M059J (cell line): ENCODE measurements around the gene JKAMP. TPM values are rescaled to one million over a fixed set of nuclear protein-coding genes. Genes with fewer than 3 reads are reported as not detected.
"Not testable (repeated sequence)": the region's sequence is repeated elsewhere in the genome, so short reads cannot be mapped to it uniquely, and the experiment has no call there.

Source experiments
- DNase-seq: peaks from one replicate; pipeline ENCODE4 v3.0.0-alpha.2; 2012; ENCODE audit warnings: low read depth
- total RNA-seq: library from RNA; depleted of rRNA; stranded (reverse); fragments of >200 nt; shearing (Covaris generic); gene quantifications from 2 replicates; pipeline ENCODE4 v1.2.3, GENCODE V29; 2014; rRNA removed

Gene JKAMP, protein sequence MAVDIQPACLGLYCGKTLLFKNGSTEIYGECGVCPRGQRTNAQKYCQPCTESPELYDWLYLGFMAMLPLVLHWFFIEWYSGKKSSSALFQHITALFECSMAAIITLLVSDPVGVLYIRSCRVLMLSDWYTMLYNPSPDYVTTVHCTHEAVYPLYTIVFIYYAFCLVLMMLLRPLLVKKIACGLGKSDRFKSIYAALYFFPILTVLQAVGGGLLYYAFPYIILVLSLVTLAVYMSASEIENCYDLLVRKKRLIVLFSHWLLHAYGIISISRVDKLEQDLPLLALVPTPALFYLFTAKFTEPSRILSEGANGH
- total RNA-seq: 131 and 142 TPM in 2 replicates

DNA sequence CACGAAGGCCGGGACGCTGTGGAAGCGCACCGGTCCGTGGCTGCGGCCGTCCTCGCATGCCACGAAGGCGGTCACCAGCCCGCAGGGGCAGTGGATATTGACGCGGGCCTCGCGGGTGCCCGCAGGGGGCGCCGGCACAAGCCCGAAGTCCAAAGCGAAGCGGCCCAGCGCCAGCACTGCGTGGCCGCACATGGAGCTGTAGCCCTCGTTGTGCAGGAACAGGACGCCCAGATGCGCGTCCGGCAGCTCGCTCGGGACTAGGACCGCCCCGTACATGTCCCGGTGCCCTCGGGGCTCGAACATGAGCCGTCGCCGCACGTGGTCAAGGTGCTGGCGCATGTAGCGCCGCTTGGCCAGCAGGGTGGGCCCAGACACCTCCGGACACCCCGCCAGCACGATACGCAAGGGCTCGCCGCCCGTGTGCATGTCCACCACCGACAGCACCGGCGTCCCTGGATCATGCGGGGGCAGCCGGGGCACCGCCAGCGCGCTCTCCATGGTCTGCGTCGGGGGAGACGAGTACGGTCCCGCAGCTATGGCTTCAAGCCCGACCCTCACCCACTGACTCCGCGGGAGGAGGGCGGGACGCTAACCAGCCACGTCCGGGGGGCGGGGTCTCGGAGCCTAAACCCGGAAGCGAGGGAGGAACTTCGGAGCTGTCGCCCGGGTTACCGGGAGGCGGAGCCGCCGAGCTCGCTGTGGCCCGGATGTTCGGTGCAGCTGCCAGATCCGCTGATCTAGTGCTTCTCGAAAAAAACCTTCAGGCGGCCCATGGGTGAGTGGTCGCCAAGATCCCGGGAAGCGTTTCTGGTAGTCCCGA is at the start of gene JKAMP, which contains the start of gene L3HYPDH:
TSS of gene JKAMP (plus strand) at position 699 of the 820 bp plus-strand sequence. CDS start at position 772, 73 bp downstream.
TSS of gene L3HYPDH (minus strand) at position 590 of the 820 bp plus-strand sequence. CDS start at position 498, 92 bp downstream.
- DNase-seq: peak; percentile 94

DNA sequence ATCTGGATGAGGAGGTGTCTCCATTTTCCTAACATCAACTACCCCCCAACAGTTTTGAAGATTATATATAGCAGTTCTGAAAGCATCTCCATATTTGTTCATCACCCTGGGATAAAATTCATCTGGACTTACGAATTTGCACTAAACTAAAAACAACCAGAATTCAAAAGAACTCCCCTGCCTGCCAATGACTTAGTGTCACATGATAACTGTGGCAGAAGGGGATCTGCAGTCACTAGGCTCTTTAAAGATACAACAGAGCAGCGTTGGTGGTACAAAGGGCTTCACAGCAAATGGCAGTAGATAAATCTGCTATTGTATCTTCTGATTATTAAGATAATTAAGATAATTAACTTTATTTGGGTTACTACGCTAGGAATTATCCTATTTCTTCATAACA is 49.2 kb upstream of the JKAMP start:
- DNase-seq: no peak

DNA sequence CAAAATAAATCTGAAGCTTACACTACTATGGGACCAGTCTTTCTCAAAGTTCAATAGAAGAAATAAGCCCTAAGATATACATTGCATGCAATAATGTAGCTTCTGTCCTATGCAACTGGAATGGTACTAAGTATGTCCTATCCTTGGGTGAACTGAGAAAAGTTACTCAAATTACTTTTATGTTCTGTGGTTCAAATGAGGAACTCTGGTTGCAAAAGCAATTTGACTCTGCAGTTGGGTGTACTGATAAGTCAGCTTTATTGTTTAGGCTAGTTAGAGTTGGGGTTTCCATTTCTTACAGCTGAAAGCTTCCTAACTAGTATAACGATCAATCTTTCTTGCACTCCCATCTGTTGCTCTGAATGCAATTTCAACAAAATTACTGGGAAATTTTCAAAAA is 48.3 kb upstream of the JKAMP start:
- no peak for DNase-seq

DNA sequence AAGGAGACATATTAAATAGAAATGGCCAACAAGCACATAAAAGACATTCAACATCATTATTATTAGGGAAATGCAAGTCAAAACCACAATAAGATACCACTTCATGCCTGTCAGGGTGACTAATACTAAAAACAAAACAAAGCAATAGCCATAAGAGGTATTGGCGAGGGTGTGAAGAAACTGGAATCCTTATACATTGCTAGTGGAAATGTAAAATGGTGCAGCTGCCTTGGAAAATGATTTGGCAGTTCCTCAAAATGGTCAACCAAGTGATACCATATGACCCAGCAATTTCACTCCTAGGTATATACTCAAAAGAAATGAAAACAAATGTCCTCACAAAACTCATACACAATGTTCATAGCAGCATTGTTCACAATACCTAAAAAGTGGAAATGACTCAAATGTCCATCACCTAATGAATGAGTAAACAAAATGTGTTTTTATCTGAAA is 46.1 kb upstream of the JKAMP start:
- DNase-seq: peak; percentile 75

DNA sequence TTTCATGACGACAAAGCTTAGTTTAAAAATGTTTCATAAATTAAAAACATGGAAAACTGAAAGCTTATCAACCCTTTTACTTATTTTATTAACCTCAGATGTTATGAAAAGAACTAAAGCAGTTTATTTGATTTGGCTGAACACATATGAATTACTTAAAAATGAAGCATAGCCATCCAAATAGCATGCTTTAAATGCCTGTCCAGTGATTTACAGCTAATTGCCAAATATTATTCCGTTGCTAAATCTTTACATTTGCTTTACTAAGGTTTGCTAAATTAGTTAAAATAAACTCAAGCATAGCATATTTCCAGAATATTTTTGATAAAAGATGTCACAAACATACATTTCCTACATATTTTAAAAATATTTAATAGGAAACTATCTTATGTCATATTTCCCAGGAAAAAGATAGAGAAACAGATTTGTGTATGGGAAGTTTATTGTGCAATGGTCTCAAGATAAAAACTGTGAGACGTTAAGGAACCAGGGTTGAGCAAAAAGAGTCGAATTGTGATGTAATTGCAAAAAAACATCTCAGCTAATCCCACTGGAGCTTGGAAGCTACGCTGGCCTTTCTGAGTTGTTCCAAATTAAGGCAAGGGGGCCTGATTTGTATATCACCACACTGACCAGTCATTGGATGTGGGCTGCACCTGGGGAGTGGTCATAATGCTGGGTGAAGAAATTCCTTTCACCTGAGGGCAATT is 44.9 kb upstream of the JKAMP start:
- no peak for DNase-seq

DNA sequence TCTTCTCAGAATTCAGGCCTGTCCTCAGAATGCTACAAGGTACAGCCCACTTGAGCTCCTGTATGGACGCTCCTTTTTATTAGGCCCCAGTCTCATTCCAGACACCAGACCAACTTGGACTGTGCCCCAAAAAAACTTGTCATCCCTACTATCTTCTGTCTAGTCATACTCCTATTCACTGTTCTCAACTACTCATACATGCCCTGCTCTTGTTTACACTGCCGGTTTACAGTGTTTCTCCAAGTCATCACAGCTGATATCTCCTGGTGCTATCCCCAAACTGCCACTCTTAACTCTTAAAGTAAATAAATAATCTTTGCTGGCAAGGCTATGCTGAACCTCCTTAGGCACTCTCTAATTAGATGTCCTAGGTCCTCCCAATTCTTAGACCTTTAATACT is 35.6 kb upstream of the JKAMP start:
- DNase-seq: not testable (repeated sequence)

DNA sequence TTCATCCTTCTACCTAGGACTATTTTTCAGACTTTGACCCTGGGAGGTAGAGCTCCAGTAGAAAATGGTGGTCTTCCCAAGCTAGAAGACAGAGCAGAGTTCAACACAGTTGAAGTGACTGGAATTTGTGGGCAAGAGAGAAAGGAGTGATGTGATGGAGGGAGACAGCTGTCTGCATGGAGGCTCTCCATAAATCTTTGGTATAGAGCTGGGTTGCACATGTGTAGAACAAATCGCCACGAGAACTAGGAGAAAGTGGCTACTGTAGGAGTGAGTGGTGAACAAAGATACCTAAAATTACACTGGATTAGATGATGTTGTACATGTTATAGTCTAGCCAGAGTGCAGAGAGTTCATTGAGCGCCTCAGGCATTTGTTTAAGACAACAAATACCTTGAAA is 33.6 kb upstream of the JKAMP start:
- DNase-seq: no peak

DNA sequence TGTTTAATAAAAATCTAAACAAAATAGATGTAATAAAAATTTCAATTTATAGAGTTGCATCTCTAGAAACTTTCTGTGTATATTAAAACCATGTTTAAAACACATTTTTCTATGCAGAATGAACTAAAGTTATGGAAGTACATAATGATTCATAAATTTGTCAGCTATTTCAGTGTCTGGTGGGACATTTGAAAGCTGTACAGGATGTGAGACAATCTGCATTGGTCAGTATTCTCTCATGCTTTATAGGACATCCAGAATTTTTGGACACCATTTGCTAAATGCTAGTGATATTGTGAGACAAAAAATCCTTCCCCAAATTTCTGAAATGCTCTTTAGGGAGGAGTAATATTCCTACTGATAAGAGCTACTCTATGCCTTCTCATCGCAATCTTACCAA is 32.5 kb upstream of the JKAMP start:
- DNase-seq: no peak

DNA sequence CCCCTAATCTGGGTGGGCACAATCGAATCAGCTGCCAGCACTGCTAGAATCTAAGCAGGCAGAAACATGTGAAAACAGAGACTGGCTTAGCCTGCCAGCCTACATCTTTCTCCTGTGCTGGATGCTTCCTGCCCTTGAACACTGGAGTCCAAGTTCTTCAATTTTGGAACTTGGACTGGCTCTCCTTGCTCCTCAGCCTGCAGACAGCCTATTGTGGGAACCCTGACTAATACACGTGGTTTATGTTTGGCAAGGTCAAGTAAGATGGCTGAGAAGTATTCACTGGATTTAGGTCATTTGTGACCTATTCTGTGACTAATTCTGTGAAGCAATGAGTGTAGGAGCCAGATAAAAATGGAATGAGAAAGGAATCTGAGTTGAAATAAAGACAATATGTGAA is 30.2 kb upstream of the JKAMP start:
- peak; percentile 95 for DNase-seq

DNA sequence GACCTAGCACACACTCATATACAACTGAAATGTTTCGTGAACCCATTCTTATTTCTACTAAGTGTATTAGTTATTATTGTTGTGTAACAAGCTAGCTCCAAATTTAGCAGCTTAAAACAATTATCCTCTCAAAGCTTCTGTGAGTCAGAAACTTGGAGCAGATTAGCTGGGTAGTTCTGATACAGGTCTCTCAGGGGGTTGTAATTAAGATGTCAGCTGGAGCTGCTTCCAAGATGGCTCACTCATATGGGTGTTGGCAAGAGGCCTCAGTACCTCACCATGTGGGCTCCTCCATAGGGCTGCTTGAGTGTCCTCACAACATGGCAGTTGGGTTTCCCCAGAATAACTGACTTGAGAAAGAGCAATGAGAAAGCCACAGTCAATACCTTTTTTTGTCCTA is 28.9 kb upstream of the JKAMP start:
- DNase-seq: peak; percentile 64

DNA sequence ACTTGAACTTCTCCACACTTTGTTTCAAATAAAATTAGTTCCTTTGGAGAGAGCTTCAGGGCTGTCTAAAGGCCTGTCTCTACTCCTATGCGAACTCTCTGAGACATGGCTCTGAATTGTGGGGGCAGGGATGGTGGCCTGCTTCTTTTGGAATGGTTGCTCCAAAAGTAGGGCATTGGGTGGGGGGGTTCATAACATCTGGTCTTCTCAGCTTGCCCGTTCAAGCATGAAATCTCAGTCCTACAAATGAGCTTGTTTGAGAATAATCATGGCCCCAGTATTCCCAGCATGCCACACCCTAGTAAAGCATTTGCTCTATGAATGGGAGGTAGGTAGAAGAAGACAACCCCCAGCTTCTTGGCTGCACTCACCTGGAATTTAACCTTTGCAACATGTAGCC is 25.8 kb upstream of the JKAMP start:
- no peak for DNase-seq

DNA sequence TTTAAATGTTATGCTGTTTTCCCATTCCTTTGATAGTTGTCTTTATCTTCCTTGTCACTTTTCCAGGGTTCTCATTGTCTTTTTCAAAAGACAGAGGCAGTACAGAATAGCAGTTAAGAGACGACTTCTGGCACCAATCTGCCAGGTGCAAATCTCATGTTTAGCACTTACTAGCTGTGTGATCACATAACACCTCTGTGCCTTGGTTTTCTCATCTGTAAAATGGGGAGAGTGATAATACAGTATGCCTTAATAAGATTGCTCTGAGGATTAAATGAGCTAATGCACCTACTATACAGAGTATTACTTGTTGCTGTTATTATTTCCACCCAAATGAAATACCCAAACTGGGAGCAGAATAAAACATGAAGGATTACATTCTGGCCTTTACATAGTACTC is 23.9 kb upstream of the JKAMP start:
- DNase-seq: no peak

DNA sequence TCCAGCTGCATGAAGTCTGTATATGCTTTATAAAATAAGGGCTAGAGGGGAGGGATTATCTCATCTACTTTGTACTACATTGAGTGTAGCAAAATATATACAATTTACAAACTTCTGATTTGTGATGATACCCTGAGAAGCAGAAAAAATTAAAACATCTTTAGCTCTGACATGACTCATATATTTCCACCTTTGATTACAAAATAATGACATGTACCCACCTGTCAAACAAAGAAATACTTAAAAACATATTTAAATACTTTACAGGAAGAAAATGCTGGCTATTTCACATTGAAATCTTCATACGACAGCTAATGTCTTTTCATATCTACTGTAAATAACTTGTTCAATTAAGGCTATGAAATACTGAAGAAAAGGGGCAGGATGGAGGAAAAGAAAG is 22.4 kb upstream of the JKAMP start:
- no peak for DNase-seq

DNA sequence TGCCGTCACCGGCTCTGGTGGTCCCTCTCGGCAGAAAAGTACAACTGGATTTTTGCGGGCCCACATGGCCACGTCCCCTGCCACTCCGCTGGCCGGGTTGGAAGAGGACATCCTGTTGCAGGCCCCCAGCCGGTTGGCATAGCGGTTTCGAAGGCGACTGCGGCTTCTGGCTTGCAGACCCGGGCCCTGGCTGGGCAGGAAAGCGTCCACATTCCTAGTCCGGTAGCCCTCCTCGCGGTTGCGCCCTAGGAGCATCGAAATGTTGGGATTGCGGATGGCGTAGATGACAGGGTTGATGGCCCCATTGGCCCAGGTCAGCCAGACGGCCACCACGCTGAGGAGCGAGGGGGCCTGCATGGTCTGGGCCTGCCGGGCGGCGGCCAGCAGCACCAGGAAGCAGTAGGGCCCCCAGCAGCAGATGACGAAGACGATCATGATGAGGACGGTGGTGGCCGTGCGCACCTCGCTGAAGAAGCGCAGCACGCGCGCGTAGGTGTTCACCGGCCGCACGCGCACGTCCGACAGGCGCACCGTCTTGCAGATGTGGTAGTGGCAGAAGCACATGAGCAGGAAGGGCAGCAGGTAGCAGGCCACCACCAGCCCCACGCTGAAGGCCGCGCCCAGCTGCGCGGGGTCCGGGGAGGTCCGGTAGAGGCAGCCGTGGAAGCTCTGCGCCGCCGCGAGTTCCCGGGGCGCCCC is 20.4 kb upstream of the JKAMP start:
- DNase-seq: no peak

DNA sequence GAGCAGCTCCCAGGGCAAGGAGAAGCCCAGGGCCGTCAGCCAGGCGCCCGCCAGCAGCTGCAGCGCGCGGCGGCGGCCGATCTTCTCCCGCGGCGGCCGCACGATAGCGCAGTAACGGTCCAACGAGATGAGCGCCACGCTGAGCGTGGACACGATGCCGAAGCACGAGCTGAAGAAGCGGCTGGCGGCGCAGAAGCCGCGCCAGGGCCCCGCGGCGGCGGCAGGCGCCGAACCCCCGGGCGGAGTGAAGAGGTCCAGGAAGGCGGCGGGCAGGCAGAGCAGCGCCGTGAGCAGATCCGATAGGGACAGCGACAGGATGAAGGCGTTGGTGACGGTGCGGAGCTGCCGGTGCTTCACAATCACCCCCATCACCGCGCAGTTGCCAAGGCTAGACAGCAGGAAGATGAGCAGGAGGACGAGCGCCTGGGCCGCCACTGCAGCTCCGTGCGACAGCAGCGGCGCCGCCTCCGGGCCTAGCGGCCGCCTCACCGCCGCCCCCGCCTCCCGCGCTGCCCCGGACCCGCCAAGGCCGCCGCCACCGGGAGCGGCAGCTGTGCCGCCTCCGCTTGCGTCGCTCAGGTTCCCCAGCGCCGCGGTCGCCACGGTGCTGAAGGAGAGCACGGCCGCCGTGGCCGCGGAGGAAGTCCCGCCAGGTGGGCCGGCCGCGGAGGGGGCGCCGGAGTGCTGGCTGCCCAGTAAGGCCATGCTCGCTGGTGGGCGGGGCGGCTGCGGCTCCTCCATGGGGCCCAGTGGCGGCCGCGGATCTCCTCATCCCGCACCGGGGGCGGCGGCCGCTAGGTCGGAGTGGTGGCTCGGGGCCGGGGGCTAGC is 19.6 kb upstream of the JKAMP start:
- peak; percentile 53 for DNase-seq

DNA sequence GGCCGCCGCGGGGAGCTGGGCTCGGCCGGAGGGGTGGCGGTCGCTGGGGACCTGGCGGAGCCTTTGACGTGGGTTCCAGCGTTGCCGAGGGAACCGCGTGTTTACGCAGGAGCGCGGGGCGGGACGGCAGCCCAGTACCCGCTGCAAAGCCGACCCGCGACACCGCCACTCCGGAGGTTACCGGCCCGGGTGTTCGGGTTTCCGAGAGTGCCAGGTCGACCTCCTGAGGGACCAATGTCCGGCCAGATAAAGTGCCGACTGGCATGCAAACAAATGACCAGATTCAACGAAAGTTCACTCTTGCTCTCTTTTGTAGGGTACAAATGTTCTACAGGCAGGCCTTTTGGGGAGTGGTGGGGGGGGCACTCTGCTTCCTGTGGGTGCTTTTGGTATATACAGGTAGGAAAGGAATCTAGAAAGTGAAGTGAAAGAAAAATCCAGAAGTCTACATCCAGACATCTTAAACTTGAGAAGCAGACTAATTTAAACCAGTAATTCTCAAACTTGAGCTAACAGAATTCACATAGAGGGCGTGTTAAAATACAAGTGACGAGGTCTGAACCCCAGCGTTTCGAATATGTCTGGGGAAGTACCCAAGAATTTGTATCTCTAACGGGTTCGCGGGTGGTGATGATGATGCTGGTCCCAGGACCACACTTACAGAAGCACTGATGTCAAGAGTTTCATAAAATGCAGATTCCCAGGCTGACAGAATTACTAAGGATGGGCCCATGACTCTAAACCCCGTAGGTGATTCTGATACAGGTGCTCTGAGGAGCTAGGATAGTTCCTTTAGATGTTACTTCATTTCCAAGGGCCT is 18.8 kb upstream of the JKAMP start, which contains the start of gene GPR135:
TSS of gene GPR135 (minus strand) at position 65 of the 820 bp plus-strand sequence. CDS start 154 bp downstream, outside the sequence.
- peak; percentile 43 for DNase-seq

DNA sequence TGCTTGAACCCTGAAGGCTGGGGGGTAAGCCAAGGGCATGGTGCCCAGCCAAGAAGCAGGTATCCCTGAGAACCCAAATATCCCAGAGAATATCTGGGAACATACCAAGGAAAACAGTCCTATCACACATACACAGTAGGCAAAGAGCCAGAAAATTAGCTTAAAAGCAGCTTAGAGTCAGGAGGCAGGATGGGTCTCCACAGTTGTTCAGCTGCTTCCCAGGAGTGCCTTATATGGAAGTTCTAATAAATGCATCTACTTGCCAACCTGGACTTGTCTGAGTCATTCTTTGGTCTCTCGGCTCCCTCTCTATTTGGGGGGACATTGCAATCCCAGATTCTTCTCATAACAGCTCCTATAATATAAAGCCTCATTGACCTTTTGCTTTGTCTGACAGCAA is 10.1 kb upstream of the JKAMP start:
- peak; percentile 79 for DNase-seq

DNA sequence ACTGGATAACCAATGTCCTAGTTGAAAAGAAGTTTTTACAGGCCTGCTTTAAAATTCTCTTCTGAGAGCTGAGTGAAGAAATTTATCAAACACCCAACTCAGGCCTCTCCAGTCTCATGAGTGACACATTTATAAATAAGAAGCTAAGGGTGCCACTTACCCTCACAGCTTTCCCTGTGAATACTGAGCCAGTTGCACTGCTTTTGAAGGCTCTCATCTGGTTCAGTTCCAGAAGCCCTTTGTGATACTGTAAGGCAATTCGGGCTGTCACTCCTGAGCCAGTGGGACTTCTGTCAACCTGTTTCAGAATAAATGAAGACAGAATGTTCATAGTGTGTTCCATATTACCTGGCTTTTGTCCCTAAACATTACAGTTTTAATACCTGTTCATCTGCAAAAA is 8.6 kb upstream of the JKAMP start:
- DNase-seq: no peak

DNA sequence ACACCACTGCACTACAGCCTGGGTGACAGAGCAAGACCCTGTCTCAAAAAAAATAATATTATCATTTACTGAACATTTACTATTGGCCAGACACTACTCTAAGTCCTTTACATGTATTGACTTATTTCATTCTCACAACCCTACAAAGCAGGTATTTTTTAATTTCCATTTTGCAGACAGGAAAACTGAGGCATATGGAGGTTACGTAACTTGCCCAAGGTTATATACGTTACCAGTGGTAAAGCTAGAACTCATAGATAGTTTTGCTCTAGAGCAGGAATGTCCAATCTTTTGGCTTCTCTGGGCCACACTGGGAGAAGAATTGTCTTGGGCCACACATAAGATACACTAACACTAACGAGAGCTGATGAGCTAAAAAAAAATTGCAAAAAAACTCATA is 5.8 kb upstream of the JKAMP start:
- no peak for DNase-seq

DNA sequence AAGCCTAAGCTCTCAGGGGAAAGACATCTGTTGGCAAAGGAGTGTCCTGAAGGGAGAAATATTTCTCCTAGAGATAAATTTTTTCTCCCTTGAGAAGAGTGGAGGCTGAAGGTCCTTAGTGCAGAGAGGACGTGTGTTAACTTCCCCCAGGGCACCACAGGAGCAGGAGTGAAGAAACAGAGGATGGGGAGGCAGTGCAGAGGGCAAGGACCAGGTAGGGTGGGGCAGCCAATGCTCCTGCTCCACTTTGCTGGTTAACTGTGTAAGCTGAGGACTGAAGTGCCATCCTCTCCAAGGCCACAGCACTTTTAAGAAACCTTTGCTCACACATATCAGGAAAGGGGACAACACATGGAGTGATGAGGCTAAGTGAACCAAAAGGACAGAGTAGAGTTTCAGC is 4.2 kb upstream of the JKAMP start:
- DNase-seq: no peak
